Pancreas (tissue), 10 donors: ENCODE data around the gene ZCCHC2. TPM values are rescaled to one million over a fixed set of nuclear protein-coding genes. Genes with fewer than 3 reads are reported as not detected.

ENCODE experiments used
- ATAC-seq, 4 donors: fragments of 200-7000 bp; cut with Tn5 transposase; one replicate each; pipeline versions ENCODE4 v1.8.0 to v1.9.1; 2020; ENCODE audit warnings: mild to moderate bottlenecking in 4 of 4, moderate library complexity in 4 of 4
- DNase-seq, 6 donors: peaks; one replicate each; pipeline ENCODE4 v3.0.0-alpha.2; 2020
- FAIRE-seq: peaks from 2 replicates; lab custom pipeline; 2012; peaks lifted over from hg19 to GRCh38; lab: Jason Lieb, UNC
- H3K27ac ChIP-seq, 4 donors: fragments of 200-600 bp; sonication (generic); 1 replicate in 3 of 4; 2 replicates in 1 of 4; pipeline versions ENCODE4 v1.5.0 to v1.8.0; 2020
- H3K27me3 ChIP-seq, 4 donors: fragments of 200-600 bp; one replicate each; pipeline ENCODE4 v1.8.0; 2021
- H3K36me3 ChIP-seq, 3 donors: fragments of 200-600 bp; sonication (generic) in 1 of 3; one replicate each; pipeline versions ENCODE4 v1.5.0 to v1.8.0; 2020 to 2021
- H3K4me1 ChIP-seq, 3 donors: fragments of 200-600 bp; one replicate each; pipeline ENCODE4 v1.8.0; 2021
- H3K4me3 ChIP-seq, 4 donors: fragments of 200-600 bp; sonication (generic) in 2 of 4; one replicate each; pipeline versions ENCODE4 v1.5.0 to v1.8.0; 2020 to 2021
- H3K9me3 ChIP-seq, 4 donors: fragments of 200-600 bp; one replicate each; pipeline ENCODE4 v1.8.0; 2021
- CTCF ChIP-seq, 4 donors: fragments of 200-600 bp; sonication (generic) in 3 of 4; IDR thresholded peaks; one replicate each; pipeline versions ENCODE4 v1.5.0 to v1.8.0; 2021; ENCODE audit warnings: antibody characterized with exemption in 4 of 4
- WGBS, 2 donors: extraction: QIAGEN DNeasy Blood & Tissue Kit; methylation state at CpG; one replicate each; pipeline ENCODE4 v1.1.7; 2013; 5-methylcytosine and 5-hydroxymethylcytosine counted together
- intact Hi-C, 3 donors: fragments of 100-400 bp; cut with DNase I; formaldehyde crosslinking; loops; one replicate each; pipeline versions ENCODE4 v1.11.1 to v1.14.2; 2022
- polyA plus RNA-seq, 2 donors: library from polyadenylated mRNA; stranded (reverse); fragments of 200-250 nt; gene quantifications; one replicate each; pipeline ENCODE4 v1.2.3, GENCODE V29; 2013
- total RNA-seq, 6 donors: library from RNA; stranded (reverse); fragmentation: NEBNext Ultra II Directional in 4 of 6; extraction: Animal tissue kit (Norgen Biotek cat#: 25700) in 4 of 6; gene quantifications; one replicate each; pipeline versions ENCODE4 v1.2.1 to v1.2.4, GENCODE V29; 2021 to 2023
- donor health status: healthy with polysubstance abuse.
- donor health status: DM: no; HTN: no; CAD: no; lungs with moderate emphysema.
- donor health status: DM: no; HTN: no; CAD: no.
- donor health status: control.
- donor health status: control.
- donor health status: Bipolar disorder and iron deficiency.
- donor health status: DM: yes; HTN: yes; CAD: no.
- donor health status: DM: no; HTN: no; CAD: no.
- donor health status: DM: no; HTN: no; CAD: no.
- donor health status: DM: yes; HTN: yes; CAD: no.

ZCCHC2 gene
- total and polyA plus RNA-seq, 8 donors: 4.1 to 14.2 (median 7.8) TPM

GRCh38 chr18:62509779-62510178 is 13.0 kb upstream of the ZCCHC2 start:
- Histone ChIP-seq H3K27me3 (no peaks in the 10 kb centered on the region), H3K4me1 (peaks cover 0 to 3% (median 0%) of the 10 kb centered on the region in 3 donors), H3K9me3 (no peaks in the 10 kb centered on the region), H3K27ac (no peak overlapping the region), H3K36me3 (no peaks in the 10 kb centered on the region), H3K4me3 (no peak overlapping the region)
- 21 to 38% methylated on average over 1 of the region's 1 CpG for WGBS, 2 donors
- intact Hi-C loops: loop anchor here in 1 of 3 donors (10.0 kb wide), 1 partner anchor 55 kb away; no protein-coding TSS in a partner anchor
- FAIRE-seq (no peak), ATAC-seq (no peak), DNase-seq (no peak)
- no peak for TF ChIP-seq CTCF (IDR thresholded peaks at IDR 0.05)

GRCh38 chr18:62510789-62511188 is 12.0 kb upstream of the ZCCHC2 start:
- ATAC-seq: no peak
- intact Hi-C loops: no loop called here
- no peak for DNase-seq

GRCh38 chr18:62512532-62512931 is 10.3 kb upstream of the ZCCHC2 start:
- intact Hi-C loops: no loop called here
- no peak overlapping the region for H3K27ac ChIP-seq
- no peaks in the 10 kb centered on the region for H3K36me3 ChIP-seq
- H3K4me1 ChIP-seq: peaks cover 0 to 3% (median 0%) of the 10 kb centered on the region in 3 donors
- no peak for TF ChIP-seq CTCF (IDR thresholded peaks at IDR 0.05)
- FAIRE-seq (no peak), DNase-seq (no peak), ATAC-seq (no peak)
- no peaks in the 10 kb centered on the region for H3K9me3 ChIP-seq
- no peaks in the 10 kb centered on the region for H3K27me3 ChIP-seq
- WGBS, 2 donors: 45 to 72% methylated on average over 1 of the region's 1 CpG
- H3K4me3 ChIP-seq: no peak overlapping the region

More at GRCh38 chr18:62510789-62511188, 12.0 kb upstream of the ZCCHC2 start:
- Histone ChIP-seq H3K4me1 (peaks cover 0 to 5% (median 0%) of the 10 kb centered on the region in 3 donors), H3K36me3 (no peaks in the 10 kb centered on the region), H3K9me3 (no peaks in the 10 kb centered on the region), H3K4me3 (no peak overlapping the region), H3K27me3 (no peaks in the 10 kb centered on the region), H3K27ac (no peak overlapping the region)
- no peak for FAIRE-seq
- no peak for TF ChIP-seq CTCF (IDR thresholded peaks at IDR 0.05)
- 92 to 97% methylated on average over 2 of the region's 2 CpGs for WGBS, 2 donors

GRCh38 chr18:62512996-62513395 is 9.8 kb upstream of the ZCCHC2 start:
- no peaks in the 10 kb centered on the region for H3K9me3 ChIP-seq
- H3K4me3 ChIP-seq: no peak overlapping the region
- ATAC-seq: no peak
- DNase-seq: no peak
- H3K27ac ChIP-seq: no peak overlapping the region
- no peaks in the 10 kb centered on the region for H3K36me3 ChIP-seq
- TF ChIP-seq CTCF (IDR thresholded peaks at IDR 0.05): no peak
- H3K4me1 ChIP-seq: peaks cover 0 to 3% (median 0%) of the 10 kb centered on the region in 3 donors
- no peaks in the 10 kb centered on the region for H3K27me3 ChIP-seq
- intact Hi-C loops: no loop called here
- WGBS, 2 donors: 80 to 89% methylated on average over 2 of the region's 2 CpGs
- FAIRE-seq: no peak

GRCh38 chr18:62514570-62514969 is 8.3 kb upstream of the ZCCHC2 start:
- Histone ChIP-seq H3K27ac (no peak overlapping the region), H3K27me3 (no peaks in the 10 kb centered on the region), H3K4me1 (peaks cover 0 to 5% (median 4%) of the 10 kb centered on the region in 3 donors), H3K9me3 (no peaks in the 10 kb centered on the region), H3K36me3 (no peaks in the 10 kb centered on the region), H3K4me3 (no peak overlapping the region)
- ATAC-seq: no peak
- TF ChIP-seq CTCF (IDR thresholded peaks at IDR 0.05): no peak
- DNase-seq: no peak
- intact Hi-C loops: no loop called here
- no peak for FAIRE-seq
